ACHN (cell line): ENCODE data around the gene OTUB2.

Experiments used
- DNase-seq: peaks from one replicate; pipeline ENCODE4 v3.0.0-alpha.2; 2015
- in situ Hi-C: cut with HindIII; loops from 2 replicates; pipeline ENCODE4 v1.10.0; 2017; ENCODE audit warnings: low sequenced_read_pairs, low pct_ligation_motif_present, low pct_unique_long_range_greater_than_20kb

The OTUB2 gene

DNA sequence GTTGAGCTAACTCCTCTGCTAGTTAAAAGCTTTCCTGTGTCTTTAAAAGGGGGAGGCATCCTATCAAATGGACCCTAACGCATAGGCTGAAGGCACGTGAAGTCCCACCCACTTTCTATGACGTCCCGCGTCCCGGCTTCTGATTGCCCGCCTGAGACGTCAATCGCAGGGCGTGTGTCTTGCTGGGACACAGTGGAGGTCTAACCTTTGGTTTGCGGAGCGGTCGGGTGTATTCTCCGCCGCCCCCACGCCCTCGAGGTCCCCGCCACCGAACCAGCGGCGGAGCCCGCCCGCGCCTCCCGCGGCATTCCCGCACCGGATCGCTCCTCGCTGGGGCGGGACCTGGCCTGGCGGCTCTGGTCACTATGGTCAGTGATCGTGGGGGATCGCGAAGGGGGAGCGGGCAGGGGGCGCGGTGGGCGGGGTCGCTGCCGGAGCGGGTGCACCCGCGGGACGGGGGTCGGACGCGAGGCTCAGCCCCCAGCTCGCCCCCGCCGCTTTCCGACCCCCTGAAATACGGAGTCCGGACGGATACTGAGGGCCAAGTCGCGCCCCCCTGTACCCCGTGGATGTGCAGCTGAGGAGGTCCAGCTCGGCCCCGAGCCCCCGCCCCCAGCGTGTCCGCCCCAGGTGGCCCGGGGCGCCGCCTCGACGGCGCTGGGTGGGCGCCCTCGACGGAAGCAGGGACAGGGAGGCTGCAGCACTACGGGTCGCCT is at the start of gene OTUB2:
TSS of gene OTUB2 (plus strand) at position 168 of the 716 bp plus-strand sequence. CDS start at position 366, 198 bp downstream.
- peak; percentile 98 for DNase-seq
- in situ Hi-C loops = no loop called here

GRCh38 chr14:93976477-93977057 is 49.6 kb upstream of the OTUB2 start, which contains the start of gene ASB2:
Gene ASB2, minus strand, starts transcription at chr14:93976570. Its CDS starts 12,031 bp downstream, at chr14:93964539.
- in situ Hi-C loops = no loop called here
- no peak for DNase-seq

GRCh38 chr14:93977171-93977570 is 49.0 kb upstream of the OTUB2 start:
- in situ Hi-C loops = no loop called here
- no peak for DNase-seq

DNA sequence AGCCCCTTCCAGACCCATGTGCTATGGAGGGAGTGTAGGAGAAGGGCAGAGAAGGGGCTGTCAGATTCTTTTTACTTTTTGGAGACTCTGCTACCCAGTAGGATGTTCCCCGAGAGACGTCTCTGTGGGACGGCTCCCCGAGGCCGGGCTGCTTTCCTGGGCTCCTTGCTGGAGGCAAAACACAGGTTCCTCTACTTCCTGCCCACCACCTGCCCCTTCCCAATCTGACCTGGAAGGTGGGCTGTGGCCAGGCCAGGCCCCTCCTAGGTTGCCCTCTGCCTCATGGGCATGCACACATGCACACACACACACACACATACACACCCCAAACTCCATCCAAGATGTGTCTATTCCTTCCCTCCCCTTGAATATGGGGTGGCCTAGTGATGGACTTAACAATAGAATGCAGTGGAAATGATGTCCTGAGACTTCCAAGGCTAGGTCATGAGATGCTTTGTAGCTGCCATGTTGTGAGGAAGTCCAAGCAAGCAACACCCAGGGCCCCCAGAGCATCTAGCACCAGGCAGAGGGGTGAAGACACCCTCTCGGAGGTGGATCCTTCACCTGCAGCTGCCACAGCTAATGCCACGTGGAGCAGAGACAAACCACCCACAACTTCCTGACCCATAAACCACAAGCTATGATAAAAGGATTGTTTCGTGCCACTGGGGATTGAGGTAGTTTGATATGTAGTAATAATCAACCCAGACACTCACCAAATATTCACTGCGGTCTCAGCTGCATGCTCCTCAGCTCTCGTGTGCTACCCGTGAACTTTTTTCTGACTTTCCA is 48.2 kb upstream of the OTUB2 start:
- peak; percentile 92 for DNase-seq
- in situ Hi-C loops = no loop called here

DNA sequence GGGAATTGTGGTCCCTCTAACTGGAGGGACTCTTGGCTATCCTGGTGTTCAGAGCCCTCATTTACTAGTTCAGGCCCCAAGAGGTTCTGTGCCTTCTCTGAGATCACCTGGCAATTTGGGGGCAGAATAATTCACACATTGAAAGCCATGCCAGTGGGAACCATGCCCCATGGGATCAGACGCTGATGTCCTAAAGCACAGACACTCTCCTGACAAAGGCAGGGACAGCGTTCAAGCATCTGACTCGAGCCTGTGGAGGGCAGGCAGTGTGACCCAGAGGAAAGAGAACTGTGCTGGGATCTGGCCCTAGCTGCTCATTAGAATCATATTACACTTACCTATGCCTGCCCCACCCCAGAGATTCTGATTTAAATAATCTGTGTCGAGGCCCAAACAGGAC is 47.4 kb upstream of the OTUB2 start:
- no peak for DNase-seq
- in situ Hi-C loops = no loop called here

DNA sequence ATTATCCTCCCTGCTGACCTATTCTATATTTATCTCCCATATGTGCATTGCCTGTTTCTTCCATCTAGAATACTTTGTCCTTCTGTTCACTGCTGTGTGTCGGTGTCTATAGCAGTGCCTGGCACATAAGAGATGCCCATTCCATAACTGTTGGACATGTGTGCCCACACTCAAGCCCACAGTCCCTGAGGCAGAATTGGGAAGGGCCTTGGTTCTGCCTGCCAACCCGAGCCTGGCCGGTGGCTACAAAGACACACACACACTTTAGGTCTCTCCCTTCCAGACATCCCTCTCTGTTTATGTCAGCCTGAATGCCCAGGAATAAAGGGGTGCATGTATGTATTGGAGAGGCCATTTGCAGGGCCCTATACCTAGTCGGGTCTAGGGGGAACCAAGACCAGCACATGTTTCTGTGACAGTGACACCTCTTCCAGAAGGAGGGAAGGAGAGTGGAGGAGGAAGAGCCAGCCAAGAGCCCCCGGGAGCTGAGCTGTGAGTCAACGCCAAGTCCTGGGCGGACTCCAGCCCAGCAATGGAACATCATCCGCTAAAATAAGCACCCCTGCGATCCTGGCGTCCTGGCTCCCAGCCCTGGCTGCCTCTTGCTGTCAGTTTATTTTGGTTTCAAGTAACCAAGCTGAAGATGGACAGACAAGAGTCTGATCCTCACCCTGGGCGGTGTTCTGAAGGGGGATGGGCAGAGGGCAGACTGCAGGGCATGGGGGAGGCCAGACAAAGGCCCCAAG is 45.5 kb upstream of the OTUB2 start:
- in situ Hi-C loops = no loop called here
- DNase-seq = no peak

- in situ Hi-C loops = no loop called here
- DNase-seq = no peak
Observed at GRCh38 chr14:93981316-93982229, 44.6 kb upstream of the OTUB2 start.

- no peak for DNase-seq
- in situ Hi-C loops = no loop called here
Observed at GRCh38 chr14:93982230-93983007, 43.7 kb upstream of the OTUB2 start.

GRCh38 chr14:93984070-93984469 is 42.1 kb upstream of the OTUB2 start:
- in situ Hi-C loops = no loop called here
- DNase-seq = peak; percentile 47

DNA sequence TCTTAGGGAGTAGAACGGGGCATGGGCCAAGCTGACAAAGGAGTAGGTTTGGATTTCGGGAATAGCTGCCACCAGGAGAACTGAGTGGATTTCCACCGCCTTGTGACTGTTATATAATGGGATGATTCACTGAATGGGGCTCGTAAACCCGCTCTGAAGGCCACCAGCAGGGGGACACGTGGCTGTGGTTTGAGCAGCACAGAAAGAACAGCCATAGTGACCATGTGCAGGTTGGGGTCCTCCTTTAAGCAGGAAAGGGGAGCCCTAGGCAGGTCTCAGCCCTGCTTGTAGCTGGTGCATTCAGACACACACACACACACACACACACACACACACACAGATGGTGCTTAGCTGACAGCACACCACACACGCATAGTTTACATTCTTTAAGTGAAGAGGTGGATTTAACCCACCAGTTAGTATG is 41.1 kb upstream of the OTUB2 start:
- in situ Hi-C loops = no loop called here

GRCh38 chr14:93986955-93987354 is 39.2 kb upstream of the OTUB2 start:
- in situ Hi-C loops = no loop called here
- no peak for DNase-seq

More for the DNA sequence above, 41.1 kb upstream of the OTUB2 start:
- peak; percentile 64 for DNase-seq

- no peak for DNase-seq
- in situ Hi-C loops = no loop called here
Observed at GRCh38 chr14:93987376-93987775, 38.8 kb upstream of the OTUB2 start.

- in situ Hi-C loops = no loop called here
Observed at GRCh38 chr14:93987815-93988476, 38.2 kb upstream of the OTUB2 start.

DNA sequence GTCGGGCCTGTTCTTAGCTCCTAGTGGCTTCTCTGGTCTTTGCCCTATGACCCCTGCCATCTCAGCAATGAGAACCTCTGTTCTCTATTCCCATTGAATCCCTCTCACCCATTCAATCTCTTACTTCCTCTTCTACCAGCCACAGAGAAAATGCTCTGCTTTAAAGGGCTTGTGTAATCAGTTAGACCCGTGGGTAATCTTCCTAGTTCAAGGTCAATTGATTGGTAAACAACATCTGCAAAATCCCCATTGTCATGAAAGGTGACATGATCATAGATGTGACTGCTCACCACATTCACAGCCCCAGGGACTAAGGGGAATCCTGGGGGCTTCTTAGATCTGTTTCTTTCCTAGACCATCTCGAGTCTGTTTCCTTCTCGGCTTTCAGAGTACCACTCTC is 36.2 kb upstream of the OTUB2 start:
- DNase-seq = no peak
- in situ Hi-C loops = no loop called here

More at GRCh38 chr14:93987815-93988476, 38.2 kb upstream of the OTUB2 start:
- DNase-seq = no peak

DNA sequence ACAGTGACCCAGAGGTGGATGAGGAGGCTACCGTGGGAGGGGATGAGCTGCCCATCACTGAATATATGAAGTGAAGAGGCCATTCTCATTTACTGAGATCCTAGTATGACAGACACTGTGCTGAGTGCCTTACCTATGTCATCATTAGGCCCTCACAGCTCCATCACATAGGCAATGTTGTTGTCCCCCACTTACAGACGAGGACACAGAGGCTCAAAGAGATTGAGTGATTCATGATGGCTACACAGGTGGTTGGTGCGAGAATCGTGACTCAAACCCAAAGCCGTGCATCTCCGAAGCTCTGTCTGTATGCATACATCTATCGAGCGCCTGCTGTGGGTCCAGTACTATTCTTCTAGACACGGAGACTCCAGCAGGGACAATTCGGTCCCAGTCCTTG is 34.9 kb upstream of the OTUB2 start:
- no peak for DNase-seq
- in situ Hi-C loops = no loop called here

DNA sequence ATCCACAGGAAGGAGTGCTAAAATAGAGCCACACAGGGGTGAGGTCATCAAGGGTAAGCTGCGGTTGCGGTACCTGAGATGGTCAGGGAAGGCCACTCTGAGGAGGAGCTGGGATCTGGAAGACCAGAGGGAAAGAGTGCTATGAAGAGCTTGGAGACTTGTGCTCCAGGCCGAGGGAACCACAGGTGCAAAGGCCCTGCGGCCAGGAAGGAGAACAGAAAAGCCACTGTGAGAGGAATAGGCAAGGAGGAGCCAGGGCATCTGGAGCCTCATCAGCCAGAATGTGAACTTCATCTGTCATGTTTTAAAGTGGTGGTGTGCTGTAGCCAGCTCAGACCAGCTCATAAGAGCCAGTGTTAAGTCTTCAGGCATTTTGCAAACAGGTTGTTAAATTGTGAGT is 34.5 kb upstream of the OTUB2 start:
- DNase-seq = no peak
- in situ Hi-C loops = no loop called here

- no peak for DNase-seq
- in situ Hi-C loops = no loop called here
Observed at GRCh38 chr14:93993382-93993781, 32.8 kb upstream of the OTUB2 start.
